Renal cortical epithelial cell (primary cell): ENCODE results near the gene EHBP1. TPM values are rescaled to one million over a fixed set of nuclear protein-coding genes. Genes with fewer than 3 reads are reported as not detected.

Source experiments
- DNase-seq: peaks from one replicate; pipeline ENCODE4 v3.0.0-alpha.2; 2011; ENCODE audit warnings: low read depth
- total RNA-seq: library from RNA; depleted of rRNA; stranded (reverse); fragments of >200 nt; gene quantifications from 2 replicates; pipeline ENCODE4 v1.2.3, GENCODE V29; 2014

EHBP1 gene
- total RNA-seq, 1 donor from 2014 or later, result 97.9 TPM

DNA sequence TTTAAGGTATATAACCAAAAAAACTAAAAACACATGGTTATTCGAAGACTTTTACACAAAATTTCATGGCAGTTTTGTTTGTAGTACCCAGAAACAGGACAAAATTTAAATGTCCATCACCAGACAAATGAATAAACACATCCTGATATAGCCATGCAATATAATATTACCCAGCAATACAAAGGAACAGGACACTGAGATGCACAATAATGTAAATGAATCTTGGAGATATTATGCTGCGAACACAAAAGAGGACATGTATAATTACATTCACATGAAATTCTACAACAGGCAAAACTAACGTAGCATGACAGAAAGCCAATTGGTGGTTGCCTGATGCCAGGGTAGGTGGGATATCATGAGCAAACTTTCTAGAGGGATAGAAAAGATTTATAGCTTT is 252.7 kb downstream of the EHBP1 start:
- DNase-seq, result no peak

DNA sequence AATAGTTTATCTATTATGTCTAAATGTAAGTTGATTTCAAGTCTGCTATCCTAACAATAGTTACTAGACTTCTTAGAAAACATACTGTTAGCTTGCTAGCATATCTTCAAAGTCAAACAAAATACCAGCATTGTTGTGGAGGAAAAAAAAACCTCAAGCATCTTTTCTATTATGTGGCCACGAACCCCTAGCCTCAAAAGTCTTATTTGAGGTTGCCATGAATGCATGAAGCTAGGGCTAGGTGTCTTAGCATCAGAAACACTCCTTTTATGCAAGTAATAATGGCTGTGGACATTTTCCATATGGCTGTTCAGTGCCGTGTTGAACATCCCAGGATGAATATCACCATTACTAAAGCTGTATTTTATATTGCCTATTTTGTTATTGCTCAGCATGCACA is 258.5 kb downstream of the EHBP1 start:
- peak; percentile 12 for DNase-seq

DNA sequence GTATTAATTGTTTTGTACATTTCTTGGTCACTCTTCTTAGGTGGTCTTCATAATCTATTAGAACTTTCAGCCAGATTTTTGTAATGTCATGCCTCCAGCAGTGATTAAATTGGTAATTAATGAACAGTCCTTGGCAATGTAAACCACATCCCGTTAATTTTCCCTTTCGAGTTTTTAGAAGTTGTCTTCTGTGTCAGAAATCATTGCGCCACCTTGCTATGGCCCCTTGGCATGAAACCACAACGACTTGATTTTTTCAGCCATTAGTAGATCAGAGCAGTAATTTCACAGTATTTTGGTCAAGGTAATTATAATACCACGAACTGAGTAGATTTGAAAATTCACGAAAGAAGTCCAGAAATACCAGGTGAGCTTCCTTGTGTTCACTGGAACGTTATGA is 259.2 kb downstream of the EHBP1 start:
- DNase-seq, result no peak

DNA sequence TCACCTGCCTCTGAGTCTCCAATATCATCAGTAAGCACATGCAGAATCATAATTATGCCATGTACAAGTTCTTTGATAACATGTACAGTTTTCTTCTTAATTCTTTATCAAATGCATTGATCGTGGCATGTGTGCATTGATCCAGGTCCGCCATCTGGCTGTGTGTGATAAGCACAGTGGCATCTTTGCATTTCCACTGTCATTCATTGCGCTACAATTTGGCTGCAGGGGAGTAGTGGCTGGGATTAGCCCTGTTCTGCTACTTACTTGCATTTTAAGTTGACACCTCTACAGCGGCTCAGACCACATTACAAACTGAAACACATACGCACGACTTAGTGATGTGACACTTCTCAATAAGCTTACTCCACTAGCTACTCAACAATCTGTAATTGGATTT is 261.5 kb downstream of the EHBP1 start:
- no peak for DNase-seq

DNA sequence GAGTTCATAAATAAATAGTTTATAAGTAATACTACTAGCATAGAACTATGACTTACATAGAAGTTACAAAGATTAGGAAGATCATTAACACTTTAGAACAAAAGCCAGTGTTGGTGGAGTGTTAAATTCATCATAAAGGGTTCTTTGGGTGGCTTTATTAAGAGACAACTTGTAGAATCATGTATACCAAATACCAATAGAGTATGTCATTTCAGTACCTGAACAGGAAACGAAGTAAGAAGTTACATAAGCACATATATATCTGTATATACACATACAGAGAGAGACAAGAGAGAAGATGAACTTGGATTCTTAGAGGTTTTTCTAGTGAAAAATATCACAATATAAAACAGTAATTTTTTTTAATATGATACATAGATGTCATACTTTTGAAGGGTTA is 262.7 kb downstream of the EHBP1 start:
- DNase-seq, result no peak

DNA sequence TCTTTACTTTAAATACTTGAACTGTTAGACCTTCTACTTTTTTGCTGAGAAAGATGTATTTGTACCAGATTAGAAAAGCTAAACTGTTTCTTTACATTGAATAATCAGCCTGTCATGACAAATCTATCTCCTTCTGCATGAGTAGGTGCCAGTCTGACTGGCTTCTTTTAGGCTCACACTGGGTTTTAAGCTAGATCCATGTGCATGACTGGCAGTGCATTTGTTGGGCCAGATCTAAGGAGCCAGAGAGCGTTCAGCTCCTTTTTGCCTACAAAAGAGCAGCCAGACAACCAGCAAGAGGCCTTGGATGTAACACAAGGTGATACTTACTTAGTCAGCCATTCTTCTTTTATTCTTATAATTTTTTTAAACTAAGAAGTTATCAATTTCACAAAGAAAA is 263.2 kb downstream of the EHBP1 start:
- no peak for DNase-seq

DNA sequence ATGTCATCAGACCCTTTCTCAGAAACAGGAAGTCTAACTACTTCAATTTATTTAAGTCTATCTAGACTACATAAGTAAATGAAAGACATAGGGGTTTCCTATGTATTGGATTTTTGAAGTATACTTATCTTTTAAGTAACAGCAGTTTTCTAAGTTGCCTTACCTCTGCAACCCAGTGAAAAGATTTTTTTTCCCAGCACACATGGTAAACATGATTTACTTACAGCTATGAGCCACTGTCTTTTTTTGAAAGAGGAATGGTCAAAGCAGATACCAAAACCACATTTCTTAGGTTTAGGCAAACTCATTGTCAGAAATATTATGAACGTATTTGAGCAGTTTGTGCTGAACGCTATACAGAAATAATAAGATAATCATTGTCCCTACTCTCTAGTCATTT is 266.4 kb downstream of the EHBP1 start:
- DNase-seq, result no peak

DNA sequence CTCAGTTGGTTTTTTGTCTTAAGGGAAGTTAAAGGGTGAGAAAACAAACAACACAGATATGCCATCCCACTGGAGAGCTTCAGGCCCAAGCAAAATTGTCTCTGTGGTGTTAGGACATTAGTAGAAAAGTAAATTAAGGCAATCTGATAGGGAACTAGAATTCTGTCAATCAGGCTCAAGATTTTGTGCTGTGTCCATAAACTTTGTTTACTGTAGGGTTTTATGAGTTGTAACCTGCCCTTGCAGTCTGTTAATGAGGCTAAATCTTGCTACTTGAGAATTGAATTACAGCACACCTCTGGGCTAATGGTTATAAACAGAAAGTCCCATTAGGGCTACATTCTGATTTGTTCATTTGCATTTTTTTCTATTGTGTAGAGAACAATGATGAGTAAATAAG is 267.1 kb downstream of the EHBP1 start:
- DNase-seq, result peak; percentile 28

DNA sequence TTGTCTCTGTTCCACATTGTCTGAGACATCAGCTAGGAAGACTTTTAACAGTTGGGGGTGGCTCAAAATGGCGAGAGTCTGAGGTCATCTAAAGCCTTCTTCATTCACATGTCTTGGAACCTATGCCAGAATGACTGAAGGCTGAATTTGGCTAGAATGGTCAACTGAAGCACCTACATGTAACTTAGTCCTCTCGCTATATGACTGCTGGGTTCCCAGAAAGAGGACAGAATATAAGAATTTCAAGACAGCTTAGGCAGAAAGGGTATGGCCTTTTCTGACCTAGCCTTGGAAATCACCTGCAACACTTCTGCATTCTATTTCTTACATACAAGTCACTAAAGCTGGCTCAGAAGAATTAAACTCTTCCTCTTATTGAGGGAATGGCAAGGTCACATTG is 269.5 kb downstream of the EHBP1 start:
- no peak for DNase-seq

DNA sequence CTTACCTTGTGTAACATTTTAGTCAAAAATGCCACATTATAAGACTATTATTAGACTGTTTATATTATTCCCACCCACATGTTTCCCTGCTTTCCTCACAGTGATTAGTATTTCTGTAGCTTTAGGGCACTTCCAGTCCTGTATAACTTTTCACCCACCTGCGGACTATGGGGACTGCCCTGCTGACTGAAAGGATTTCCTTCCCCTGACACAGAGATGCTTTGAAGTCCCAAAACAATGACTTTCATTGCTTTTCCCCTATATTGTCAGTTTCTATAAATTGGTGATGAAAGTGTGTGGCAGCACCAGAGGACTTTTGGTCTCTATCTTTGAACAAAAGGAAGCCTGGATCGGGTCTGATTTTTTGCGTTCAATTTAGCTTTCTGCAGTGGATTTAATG is 286.1 kb downstream of the EHBP1 start:
- no peak for DNase-seq

DNA sequence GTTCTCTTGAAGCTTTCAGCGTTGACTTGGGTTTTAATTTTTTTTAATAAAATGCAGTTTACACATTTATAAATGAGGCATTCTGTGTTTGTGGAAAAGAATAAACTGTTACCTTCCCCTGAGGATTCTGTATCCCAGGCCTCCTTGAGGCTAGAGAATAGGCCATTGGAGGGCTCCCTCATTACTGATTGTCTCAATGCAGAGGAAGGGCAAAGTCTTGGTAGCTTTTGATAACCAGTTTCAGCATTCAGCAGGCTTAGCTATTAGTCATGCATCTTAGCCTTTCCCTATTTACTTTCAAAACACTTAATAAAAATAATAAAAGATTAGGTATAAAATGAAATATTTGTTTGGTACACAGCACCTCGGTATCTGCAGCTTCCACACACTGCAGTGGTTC is 287.0 kb downstream of the EHBP1 start:
- DNase-seq, result no peak

DNA sequence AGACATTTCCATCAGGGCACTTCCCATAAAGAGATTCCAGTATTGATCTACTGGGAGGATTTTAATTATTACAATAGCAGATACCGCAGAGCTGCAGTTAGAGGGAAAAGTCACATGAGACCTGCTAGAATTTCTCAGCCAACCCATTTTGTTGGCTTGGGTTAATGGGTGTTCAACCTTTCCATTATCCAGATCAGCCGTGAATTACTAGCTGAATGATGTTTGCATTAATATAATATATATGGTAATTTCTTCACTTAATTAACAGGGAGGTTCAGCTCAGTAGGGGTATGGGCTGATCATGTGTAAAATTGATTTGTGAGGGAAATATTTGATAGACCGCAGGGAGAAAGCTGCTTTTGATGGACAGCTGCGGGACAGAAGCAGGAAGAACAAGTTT is 288.7 kb downstream of the EHBP1 start:
- DNase-seq, result no peak

DNA sequence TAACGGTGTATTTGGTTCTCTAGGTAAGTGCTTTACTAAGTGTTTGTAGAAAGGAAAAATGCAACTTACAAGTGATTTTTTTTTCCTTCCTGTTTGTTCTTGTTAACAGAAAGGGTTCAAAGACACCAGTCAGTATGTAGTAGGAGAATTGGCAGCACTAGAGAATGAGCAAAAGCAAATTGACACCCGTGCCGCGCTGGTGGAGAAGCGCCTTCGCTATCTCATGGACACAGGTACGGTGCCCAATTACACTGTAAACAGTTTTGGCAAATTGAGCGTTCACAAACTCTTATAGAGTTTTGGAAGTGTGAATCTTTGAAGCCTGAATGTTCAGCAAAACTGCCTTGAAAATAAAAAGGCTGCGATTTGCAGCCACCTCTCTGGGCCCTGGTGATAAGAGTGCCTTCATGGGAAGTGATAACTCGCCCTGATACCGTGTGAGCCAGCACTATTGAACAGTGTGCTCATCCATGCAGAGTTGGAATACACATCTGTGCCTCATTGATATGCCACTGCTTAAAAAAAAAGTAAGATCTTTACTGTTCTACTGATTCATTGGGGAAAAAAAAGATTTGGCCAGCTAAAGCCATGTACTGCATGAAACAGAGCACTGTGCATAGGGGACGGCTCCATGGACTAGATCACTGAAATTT is 291.1 kb downstream of the EHBP1 start:
- no peak for DNase-seq

DNA sequence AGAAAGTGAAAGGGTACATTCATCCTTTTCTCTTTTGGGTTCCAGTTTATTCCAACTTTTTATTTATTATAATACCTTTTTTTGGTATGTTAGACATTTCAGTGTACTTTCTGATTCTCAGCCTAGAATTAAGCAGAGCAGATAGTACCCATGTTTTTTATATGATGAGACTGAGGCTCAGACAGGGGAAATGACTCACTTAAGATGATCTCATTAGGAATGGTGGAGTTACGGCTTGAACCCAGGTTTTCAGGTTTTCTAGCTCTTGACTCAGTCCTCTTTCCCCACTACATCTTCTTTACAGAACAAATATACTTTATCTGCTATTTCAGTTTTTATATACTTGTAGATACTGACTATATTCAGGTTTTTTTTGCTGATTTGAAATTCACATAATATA is 293.4 kb downstream of the EHBP1 start:
- DNase-seq, result no peak

DNA sequence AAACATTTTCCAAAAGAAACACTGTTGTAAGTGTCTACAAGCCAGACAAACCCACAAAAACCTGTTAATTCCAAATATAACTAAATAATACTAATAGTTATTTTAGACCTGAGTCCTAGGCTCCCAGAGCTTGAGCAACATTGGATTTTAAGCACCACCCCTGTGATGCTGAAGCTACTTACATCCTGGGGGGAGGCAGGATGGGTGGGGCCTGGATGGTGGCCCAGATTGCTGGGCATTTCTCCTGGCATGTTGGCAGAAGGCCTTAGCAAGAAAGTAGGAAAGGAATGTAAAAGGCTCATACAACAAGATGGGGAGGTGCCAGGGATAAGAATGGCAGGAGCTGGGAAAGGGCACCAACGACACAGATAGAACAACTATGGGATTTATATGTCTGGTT is 294.4 kb downstream of the EHBP1 start:
- DNase-seq, result peak; percentile 67

DNA sequence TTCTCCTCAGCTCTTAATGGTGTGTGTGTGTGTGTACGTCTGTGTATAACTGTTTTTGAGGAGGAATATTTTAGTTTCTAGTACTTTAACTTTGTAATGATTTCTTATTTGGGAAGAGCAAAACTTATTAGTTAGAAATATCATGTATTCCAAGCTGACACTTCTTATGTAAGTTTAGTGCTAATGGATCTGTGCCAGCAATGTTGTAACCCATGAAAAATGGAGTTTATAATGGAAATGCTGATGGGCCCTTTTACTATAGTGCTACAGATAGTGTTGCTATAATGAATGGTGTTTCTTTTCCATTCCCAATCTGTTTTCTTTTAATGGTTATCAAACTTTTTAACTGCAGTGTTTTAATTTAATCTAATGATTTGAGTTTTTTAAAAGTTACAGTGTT is 295.3 kb downstream of the EHBP1 start:
- DNase-seq, result no peak

DNA sequence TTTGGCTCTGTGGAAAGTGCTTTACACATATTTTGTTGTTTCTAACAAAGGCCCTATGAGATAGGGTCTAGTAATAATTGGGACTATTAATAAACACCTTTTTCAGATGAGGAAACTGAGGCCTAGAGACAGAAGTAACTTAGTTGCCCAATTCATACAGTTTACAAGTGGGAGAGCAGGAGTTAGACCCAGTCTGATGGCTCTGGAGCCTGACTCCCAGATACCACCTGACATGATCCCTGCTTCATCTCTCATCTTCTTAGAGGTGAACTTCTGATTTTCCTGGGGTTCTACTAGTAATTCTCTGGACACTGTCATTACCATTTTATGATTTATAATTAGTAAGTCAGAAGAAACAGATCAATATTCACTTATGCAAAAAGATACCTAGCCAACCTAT is 296.1 kb downstream of the EHBP1 start:
- DNase-seq, result no peak

DNA sequence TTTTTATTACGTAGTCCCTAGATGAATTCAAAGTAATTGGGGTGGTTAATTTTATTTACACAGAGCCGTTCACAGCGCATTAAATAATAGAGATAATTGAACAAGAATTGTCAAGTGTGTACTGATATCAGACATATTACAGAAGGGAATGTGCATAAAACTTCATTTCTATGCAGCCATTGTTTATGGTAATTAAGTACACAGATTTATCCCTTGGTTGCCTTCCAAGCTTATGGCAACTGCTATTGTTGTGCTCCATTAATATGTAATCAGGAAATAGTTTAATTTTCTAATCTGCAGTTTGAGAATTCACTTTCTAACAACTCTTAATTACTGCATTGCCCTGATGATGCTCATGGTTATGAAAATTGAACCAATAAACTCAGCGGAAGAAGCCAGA is 297.8 kb downstream of the EHBP1 start:
- no peak for DNase-seq

DNA sequence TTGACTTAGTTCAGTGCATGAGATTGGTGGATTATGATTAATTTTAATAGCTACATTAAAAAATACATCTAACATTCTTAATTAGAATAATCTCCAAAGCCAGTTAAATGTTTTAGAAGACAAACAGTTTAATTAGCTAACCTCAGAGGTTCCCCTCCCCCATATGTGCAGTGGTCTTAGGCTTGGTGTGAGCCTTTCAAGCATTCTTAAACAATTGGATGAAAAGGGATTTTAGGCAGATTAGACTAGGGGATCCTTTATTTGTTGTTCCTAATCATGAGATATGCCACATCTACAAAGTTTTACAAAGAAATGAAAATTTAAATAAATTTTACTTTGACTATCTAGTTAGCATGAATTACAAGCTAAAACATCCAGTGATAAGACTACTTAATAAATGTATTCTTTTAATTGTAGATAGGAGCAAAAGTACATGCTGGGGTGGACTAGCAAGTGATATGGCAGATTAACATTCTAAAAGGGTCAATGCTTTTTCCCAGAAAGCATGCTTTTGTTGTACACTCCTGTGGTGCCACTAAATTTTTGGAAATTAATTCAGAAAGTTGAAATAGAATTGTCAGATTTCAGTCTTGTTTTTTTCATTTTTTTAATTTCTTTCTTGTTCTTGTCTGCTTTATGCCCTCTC is 302.4 kb downstream of the EHBP1 start:
- DNase-seq, result no peak

DNA sequence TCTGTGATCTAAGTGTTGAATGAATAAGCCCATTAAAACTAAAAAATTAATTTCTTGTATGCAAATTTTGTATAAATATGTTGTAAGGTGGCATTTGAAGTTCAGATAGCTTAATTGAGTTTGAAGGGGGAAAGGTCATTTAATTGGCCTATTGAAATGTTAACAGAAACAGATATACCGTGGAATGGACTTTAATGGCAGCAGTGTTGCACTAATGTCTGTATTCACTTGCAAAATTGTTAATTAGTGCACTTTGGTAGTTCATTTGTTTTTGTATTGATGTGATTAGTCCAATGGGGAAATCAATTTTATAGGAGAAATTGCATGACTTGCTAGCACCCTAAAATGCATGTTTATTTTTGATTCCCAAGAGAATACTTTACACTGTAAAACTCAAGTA is 303.3 kb downstream of the EHBP1 start:
- no peak for DNase-seq

DNA sequence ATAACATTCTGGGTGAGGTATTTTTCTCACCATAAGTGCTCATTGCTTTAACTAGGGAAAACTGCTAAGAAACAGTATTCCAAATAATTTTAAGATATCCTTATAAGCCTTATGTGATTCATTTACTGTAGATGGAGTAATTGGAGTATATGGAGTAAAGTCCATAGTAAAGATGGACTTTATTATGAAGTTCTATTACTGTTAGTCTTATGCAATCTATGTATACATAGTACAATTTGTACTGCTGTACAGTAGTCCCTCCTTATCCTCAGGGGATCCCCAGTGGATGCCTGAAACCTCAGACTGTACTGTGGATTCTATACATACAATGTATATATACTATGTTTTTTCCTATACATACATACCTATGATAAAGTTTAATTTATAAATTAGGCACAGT is 304.0 kb downstream of the EHBP1 start:
- DNase-seq, result no peak

DNA sequence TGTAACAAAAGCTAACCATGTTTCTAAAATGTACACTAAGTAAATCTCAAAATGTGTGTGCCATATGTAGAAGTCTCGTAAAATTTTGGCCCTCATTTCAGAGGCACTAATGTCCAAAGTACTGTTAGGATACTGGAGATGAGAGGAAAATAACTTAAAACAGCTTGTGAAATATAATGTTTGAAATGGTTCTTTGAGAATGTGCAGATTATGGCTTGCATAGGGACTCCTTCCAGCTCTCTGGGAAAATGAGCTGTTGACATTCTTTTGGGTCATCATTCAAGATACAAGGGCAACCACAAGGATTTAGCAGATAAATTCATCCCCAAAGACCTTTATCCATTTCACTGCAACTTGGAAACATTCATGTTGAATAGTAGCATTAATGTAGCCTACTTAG is 307.0 kb downstream of the EHBP1 start:
- no peak for DNase-seq

DNA sequence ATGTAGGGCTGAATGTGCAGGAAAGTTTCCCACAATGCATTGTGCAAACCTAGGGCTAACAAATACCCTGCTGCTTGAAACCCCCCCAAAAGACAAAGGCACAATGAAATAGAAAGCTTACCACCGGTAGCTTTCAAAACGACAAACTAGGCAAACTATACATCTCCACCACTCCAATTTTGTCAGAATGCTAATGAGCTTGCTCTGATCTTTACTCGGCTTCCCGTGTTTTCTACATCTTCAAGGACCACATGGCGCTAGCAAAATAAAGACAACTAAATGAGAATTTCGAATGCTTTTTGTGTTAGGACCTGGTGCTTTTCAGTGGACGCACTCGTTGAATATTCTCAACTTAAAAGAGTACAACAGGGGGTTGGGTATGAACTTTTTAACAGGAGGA is 307.9 kb downstream of the EHBP1 start:
- DNase-seq, result no peak

DNA sequence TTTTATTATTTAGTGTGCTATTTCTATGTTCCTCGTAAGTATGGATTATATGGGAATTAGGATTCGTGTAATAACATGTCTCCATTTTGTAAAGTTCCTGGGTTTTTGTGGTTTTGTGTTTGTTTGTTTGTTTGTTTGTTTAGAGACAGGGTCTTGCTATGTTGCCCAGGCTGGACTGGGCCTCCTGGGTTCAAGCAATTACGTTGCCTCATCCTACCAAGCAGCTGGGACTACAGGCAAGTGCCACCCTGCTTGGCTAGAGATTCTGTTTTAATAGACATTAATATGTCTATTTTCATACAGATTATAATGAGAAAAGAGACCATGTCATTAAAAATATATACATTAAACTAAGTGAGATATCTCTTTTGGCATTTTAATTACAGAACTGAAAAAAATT is 309.9 kb downstream of the EHBP1 start:
- DNase-seq, result no peak
